ENCODE data around the gene PPP1R27.
"Not testable (repeated sequence)": the region's sequence is repeated elsewhere in the genome, so short reads cannot be mapped to it uniquely, and the experiment has no call there.

Gene PPP1R27

DNA sequence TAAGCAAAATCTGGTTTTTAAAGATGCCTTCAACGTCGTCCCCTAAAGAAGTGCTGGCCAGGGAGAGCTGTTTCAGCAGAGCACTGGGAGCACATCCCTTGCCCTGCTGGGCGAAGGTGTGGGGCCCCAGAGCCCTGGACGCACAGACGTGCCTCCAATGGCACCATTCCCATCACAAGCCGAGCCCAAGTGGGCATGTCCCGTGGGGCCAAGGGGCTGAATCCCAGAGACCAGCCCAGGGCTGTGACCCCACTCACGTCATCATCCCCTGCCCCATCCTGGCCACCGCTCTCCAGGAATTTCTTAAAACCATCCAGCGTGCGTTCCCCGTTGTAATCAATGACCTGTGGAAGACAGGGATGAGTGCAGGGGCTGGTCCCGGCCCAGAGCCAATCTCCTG is 10.0 kb upstream of the PPP1R27 start:
- no peaks in the 10 kb centered on the region for H3K27me3 ChIP-seq (ENCODE audit: low read depth, low read length)
- no peak overlapping the region for H3K27ac ChIP-seq (ENCODE audit: low read length)
- H3K4me1 ChIP-seq (ENCODE audit: control insufficient read depth in 1 of 2, insufficient read depth in 2 of 2, low read length in 2 of 2): no peaks in the 10 kb centered on the region
- H3K9me3 ChIP-seq (ENCODE audit: control insufficient read depth in 1 of 2, low read length in 2 of 2): no peaks in the 10 kb centered on the region
- peaks cover 47 to 54% of the 10 kb centered on the region in 2 donors for H3K36me3 ChIP-seq (ENCODE audit: control insufficient read depth in 1 of 2, insufficient read depth in 2 of 2, low read length in 2 of 2)
- H3K4me3 ChIP-seq (ENCODE audit: low read depth in 1 of 2, low read length in 2 of 2): no peak overlapping the region

DNA sequence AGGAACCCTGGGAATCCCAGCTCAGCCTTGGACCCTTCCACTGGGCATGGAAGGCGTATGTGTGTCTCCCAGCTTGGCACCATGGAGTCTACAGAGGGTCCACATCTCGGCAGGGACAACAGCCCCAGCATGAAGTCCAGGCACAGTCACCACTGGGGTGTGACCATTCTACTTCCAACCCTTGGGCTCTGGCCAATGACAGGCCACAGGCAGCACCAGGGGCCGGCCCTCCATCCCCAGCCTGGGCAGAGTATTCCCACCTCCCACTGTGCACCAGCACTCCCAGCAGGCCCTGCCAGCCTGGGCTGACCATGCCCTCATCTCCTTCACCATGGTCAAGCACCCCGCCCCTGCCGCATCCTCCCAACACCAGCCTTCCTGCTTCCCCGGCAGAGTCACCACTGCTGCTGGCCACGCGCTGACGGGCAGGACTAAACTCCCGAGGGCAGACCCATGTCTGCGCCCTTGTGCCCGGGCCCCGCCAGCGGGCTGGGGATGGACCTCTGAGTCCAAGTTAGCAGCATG is 9.5 kb upstream of the PPP1R27 start:
- H3K36me3 ChIP-seq (ENCODE audit: control insufficient read depth in 1 of 2, insufficient read depth in 2 of 2, low read length in 2 of 2): peaks cover 47 to 54% of the 10 kb centered on the region in 2 donors
- no peak overlapping the region for H3K4me3 ChIP-seq (ENCODE audit: low read depth in 1 of 2, low read length in 2 of 2)
- no peak overlapping the region for H3K27ac ChIP-seq (ENCODE audit: low read length)
- no peaks in the 10 kb centered on the region for H3K4me1 ChIP-seq (ENCODE audit: control insufficient read depth in 1 of 2, insufficient read depth in 2 of 2, low read length in 2 of 2)
- H3K9me3 ChIP-seq (ENCODE audit: control insufficient read depth in 1 of 2, low read length in 2 of 2): no peaks in the 10 kb centered on the region
- no peaks in the 10 kb centered on the region for H3K27me3 ChIP-seq (ENCODE audit: low read depth, low read length)

DNA sequence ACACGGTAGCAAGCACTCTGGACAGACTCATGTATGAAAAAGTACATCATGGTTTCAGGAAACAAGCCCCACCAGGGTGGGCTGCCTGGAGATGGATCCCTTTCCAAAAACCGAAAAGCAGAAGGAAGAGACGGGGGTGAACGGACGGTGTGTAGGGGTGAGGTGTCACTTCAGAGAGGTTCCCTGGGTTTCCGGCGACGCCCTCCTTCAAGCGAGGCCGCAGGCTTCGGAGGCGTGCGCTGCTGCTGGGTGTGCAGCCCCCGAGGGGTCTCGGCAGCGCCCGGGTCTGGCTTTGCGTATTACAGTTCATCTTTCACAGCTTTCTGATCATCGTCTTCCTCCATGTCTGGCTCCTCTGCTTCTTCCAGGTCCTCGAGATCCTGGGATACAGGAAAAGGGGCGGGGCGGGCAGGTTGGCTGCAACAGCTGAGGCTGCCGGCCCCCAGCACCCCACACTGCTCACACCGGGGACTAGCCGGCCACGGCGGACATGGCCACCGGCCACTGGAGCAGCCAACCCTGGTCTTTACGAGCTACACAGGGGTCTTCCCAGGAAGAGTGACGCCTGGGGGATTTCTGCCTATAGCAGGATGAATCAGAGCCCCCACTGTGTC is 9.0 kb upstream of the PPP1R27 start:
- no peak overlapping the region for H3K4me3 ChIP-seq (ENCODE audit: low read depth in 1 of 2, low read length in 2 of 2)
- peaks cover 47 to 54% of the 10 kb centered on the region in 2 donors for H3K36me3 ChIP-seq (ENCODE audit: control insufficient read depth in 1 of 2, insufficient read depth in 2 of 2, low read length in 2 of 2)
- no peaks in the 10 kb centered on the region for H3K27me3 ChIP-seq (ENCODE audit: low read depth, low read length)
- H3K9me3 ChIP-seq (ENCODE audit: control insufficient read depth in 1 of 2, low read length in 2 of 2): no peaks in the 10 kb centered on the region
- H3K4me1 ChIP-seq (ENCODE audit: control insufficient read depth in 1 of 2, insufficient read depth in 2 of 2, low read length in 2 of 2): no peaks in the 10 kb centered on the region
- no peak overlapping the region for H3K27ac ChIP-seq (ENCODE audit: low read length)

DNA sequence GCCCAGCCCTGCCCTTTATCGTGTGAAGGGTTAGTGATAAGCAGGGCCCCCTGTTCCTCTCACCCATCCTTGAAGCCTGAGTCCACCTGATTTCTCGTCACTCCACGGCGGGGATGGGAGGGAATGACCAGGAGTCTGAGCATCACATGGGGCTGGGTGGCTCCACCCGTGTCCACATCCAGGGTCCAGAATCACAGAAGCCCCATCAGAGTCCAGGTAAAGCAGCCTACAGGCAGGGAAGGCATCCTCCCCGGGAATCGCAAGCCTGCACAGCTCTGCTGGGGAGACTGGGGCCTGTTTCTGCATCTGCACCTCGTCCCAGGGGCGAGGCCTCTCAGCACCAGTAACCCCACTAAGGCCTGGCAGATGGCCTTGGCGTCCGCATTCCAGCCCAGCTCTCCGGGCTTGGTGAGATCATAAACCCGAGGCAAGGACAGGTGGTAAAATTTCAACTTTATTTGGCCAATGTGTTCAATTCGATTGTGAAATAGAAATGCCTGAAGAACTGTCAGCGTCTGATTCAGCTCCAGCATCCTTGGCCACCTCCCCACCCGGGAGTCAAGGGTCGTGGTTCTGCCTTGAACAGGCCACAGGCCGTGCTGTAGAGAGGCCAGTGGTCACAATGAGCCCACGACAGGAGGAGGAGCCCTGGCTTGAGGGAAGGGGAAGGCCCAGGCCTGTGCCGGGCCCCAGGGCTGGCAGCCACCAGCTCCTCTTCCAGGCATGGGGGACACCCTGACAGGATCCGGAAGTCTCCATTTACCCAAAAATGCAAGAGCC is 8.1 kb upstream of the PPP1R27 start:
- Histone ChIP-seq H3K36me3 (ENCODE audit: control insufficient read depth in 1 of 2, insufficient read depth in 2 of 2, low read length in 2 of 2) (peaks cover 47 to 54% of the 10 kb centered on the region in 2 donors), H3K9me3 (ENCODE audit: control insufficient read depth in 1 of 2, low read length in 2 of 2) (no peaks in the 10 kb centered on the region), H3K27me3 (ENCODE audit: low read depth, low read length) (no peaks in the 10 kb centered on the region), H3K27ac (ENCODE audit: low read length) (no peak overlapping the region), H3K4me3 (ENCODE audit: low read depth in 1 of 2, low read length in 2 of 2) (no peak overlapping the region), H3K4me1 (ENCODE audit: control insufficient read depth in 1 of 2, insufficient read depth in 2 of 2, low read length in 2 of 2) (no peaks in the 10 kb centered on the region)

DNA sequence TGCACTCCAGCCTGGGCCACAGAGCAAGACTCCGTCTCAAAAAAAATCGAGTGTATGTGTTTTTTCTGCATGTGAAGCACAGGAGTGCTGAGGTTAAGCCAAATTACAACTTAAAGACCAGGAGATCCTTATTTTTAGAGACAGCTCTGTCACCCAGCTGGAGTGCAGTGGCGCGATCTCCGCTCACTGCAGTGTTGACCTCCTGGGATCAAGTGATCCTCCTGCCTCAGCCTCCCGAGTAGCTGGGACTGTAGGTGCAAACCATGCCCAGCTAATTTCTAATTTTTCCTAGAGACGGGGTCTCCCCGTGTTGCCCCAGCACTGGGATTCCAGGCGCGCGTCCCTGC is 7.5 kb upstream of the PPP1R27 start:
- Histone ChIP-seq H3K9me3 (ENCODE audit: control insufficient read depth in 1 of 2, low read length in 2 of 2) (no peaks in the 10 kb centered on the region), H3K27me3 (ENCODE audit: low read depth, low read length) (no peaks in the 10 kb centered on the region), H3K27ac (ENCODE audit: low read length) (no peak overlapping the region), H3K36me3 (ENCODE audit: control insufficient read depth in 1 of 2, insufficient read depth in 2 of 2, low read length in 2 of 2) (peaks cover 45 to 50% of the 10 kb centered on the region in 2 donors), H3K4me3 (ENCODE audit: low read depth in 1 of 2, low read length in 2 of 2) (no peak overlapping the region), H3K4me1 (ENCODE audit: control insufficient read depth in 1 of 2, insufficient read depth in 2 of 2, low read length in 2 of 2) (no peaks in the 10 kb centered on the region)

DNA sequence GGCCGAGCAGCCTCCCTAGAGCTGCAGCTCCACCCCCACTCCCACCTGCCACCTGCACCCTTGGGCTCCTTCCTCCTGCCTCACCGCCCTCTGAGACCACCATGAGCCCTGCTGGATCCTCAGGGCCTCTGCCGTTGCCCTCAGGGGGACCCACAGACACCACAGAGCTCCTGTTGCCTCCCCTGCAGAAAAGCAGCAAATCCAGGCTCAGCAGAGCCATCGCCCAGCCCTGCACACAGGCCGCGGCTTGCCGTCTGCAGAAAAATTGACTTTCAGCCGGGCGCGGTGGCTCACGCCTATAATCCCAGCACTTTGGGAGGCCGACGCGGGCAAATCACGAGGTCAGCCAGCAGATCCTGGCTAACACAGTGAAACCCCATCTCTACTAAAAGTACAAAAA is 7.0 kb upstream of the PPP1R27 start:
- no peak overlapping the region for H3K4me3 ChIP-seq (ENCODE audit: low read depth in 1 of 2, low read length in 2 of 2)
- H3K4me1 ChIP-seq (ENCODE audit: control insufficient read depth in 1 of 2, insufficient read depth in 2 of 2, low read length in 2 of 2): no peaks in the 10 kb centered on the region
- no peaks in the 10 kb centered on the region for H3K9me3 ChIP-seq (ENCODE audit: control insufficient read depth in 1 of 2, low read length in 2 of 2)
- H3K27me3 ChIP-seq (ENCODE audit: low read depth, low read length): no peaks in the 10 kb centered on the region
- H3K27ac ChIP-seq (ENCODE audit: low read length): no peak overlapping the region
- peaks cover 40 to 45% of the 10 kb centered on the region in 2 donors for H3K36me3 ChIP-seq (ENCODE audit: control insufficient read depth in 1 of 2, insufficient read depth in 2 of 2, low read length in 2 of 2)

DNA sequence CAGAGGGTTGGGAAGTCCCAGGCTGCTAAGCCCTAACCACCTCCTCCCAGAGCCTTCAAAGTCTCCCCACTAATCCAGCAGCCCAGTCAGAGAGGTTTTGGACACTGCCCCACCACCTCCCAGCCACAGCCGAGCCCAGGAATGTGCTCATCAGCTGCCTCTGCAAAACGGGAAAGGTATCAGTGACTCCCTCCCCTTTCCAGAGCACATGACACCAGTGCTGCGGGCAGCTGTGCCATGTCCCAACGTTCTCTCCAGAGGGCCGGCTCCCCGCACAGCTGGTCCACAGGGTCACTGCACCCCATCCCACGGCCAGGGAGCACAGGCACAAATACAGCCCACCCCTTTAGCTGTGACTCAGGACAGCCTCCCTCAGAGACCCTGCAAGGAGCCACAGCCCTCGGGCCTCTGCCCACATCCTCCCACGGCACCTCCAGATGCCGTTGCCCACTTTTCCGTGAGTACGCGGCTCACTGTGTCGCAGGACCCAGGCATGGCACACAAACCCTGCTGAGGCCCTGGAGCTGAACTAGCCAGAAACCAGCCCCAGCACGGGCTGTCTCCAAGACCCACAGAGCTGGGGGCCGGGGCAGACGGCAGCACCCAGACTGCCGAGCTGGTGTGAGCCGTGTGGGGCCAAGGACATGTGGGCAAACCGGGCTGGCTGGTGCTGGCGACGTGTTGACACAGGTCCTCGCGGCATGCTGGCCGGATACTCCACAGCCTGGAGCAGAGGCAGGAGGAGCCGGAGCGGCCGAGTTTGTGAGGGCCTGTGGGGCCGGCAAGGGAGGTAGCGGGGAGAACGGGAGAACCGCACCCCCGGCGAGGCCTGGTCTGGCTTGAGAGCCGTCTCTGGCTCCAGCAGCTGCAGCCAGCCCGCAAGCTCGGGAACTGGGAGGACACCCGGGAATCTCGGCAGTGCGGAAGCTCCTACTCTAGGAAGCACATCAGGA is 6.3 kb upstream of the PPP1R27 start:
- H3K27ac ChIP-seq (ENCODE audit: low read length): no peak overlapping the region
- peaks cover 33 to 38% of the 10 kb centered on the region in 2 donors for H3K36me3 ChIP-seq (ENCODE audit: control insufficient read depth in 1 of 2, insufficient read depth in 2 of 2, low read length in 2 of 2)
- no peaks in the 10 kb centered on the region for H3K9me3 ChIP-seq (ENCODE audit: control insufficient read depth in 1 of 2, low read length in 2 of 2)
- no peak overlapping the region for H3K4me3 ChIP-seq (ENCODE audit: low read depth in 1 of 2, low read length in 2 of 2)
- H3K4me1 ChIP-seq (ENCODE audit: control insufficient read depth in 1 of 2, insufficient read depth in 2 of 2, low read length in 2 of 2): no peaks in the 10 kb centered on the region
- no peaks in the 10 kb centered on the region for H3K27me3 ChIP-seq (ENCODE audit: low read depth, low read length)

DNA sequence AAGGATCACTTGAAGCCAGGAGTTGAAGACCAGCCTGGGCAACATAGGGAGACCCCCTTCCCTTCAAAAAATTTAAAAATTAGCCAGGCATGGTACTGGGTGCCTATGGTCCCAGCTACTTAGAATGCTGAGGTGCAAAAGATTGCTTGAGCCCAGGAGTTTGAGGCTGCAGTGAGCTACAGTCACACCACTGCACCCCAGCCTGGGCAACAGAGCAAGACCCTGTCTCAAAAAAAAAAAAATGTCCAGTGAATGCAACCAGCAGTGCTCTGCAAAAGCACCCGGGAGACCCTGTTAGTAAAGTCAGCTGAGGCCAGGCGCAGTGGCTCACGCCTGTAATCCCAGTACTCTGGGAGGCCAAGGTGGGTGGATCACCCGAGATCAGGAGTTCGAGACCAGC is 5.2 kb upstream of the PPP1R27 start:
- not testable (repeated sequence) for H3K27ac ChIP-seq (ENCODE audit: low read length); H3K9me3 ChIP-seq (ENCODE audit: control insufficient read depth in 1 of 2, low read length in 2 of 2); H3K4me3 ChIP-seq (ENCODE audit: low read depth in 1 of 2, low read length in 2 of 2); H3K4me1 ChIP-seq (ENCODE audit: control insufficient read depth in 1 of 2, insufficient read depth in 2 of 2, low read length in 2 of 2); H3K27me3 ChIP-seq (ENCODE audit: low read depth, low read length)
- H3K36me3 ChIP-seq (ENCODE audit: control insufficient read depth in 1 of 2, insufficient read depth in 2 of 2, low read length in 2 of 2): peaks cover 24 to 27% of the 10 kb centered on the region in 2 donors

DNA sequence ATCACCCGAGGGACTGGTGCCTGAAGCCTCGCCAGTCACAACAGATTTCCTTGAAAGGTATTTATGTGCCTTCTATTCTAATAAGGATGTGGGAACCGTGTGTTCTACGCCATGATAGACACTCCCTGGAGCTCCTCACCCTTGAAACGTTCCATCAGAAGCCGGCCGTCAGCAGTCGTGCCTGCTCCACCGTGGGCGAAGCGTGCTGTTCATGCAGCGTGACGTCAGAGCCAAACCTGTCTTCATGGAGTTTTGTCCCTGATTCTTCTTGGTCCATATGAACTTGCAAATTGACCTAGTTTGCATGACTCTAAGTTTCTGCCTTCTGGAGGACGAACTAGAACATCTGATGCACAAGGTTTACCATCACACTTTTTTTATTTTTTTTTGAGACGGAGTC is 4.5 kb upstream of the PPP1R27 start:
- no peaks in the 10 kb centered on the region for H3K9me3 ChIP-seq (ENCODE audit: control insufficient read depth in 1 of 2, low read length in 2 of 2)
- H3K27ac ChIP-seq (ENCODE audit: low read length): no peak overlapping the region
- no peaks in the 10 kb centered on the region for H3K27me3 ChIP-seq (ENCODE audit: low read depth, low read length)

DNA sequence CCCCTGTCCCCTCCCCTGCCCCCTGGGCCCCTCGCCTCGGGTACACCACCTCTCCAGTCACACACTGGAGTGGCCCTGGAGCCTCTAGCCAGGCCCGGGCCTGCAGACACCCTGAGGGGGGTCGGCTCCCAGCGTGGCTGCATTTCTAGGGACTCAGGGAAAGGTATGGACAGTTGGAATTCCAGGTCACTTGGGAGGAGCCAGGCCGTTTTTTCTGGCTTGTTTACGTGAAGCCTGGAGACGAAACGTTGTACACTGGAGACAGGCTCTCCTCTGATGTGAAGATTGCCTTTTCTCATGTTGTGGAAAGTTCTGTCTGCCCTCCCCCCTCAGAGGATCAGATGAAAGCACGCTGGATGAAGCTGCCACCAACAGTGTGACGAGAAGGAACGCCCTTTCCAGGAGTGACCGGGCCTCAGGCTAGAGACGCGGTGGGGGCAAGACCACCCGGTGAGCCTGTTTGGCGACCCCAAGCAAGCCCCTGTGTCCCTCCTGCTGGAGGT is 4.0 kb upstream of the PPP1R27 start:
- H3K27me3 ChIP-seq (ENCODE audit: low read depth, low read length): no peaks in the 10 kb centered on the region
- H3K36me3 ChIP-seq (ENCODE audit: control insufficient read depth in 1 of 2, insufficient read depth in 2 of 2, low read length in 2 of 2): peaks cover 11 to 15% of the 10 kb centered on the region in 2 donors
- H3K4me3 ChIP-seq (ENCODE audit: low read depth in 1 of 2, low read length in 2 of 2): no peak overlapping the region
- no peak overlapping the region for H3K27ac ChIP-seq (ENCODE audit: low read length)
- H3K4me1 ChIP-seq (ENCODE audit: control insufficient read depth in 1 of 2, insufficient read depth in 2 of 2, low read length in 2 of 2): peaks cover 0 to 4% of the 10 kb centered on the region in 2 donors
- H3K9me3 ChIP-seq (ENCODE audit: control insufficient read depth in 1 of 2, low read length in 2 of 2): no peaks in the 10 kb centered on the region

More for the DNA sequence above, 4.5 kb upstream of the PPP1R27 start:
- no peaks in the 10 kb centered on the region for H3K4me1 ChIP-seq (ENCODE audit: control insufficient read depth in 1 of 2, insufficient read depth in 2 of 2, low read length in 2 of 2)
- H3K4me3 ChIP-seq (ENCODE audit: low read depth in 1 of 2, low read length in 2 of 2): no peak overlapping the region
- peaks cover 16 to 20% of the 10 kb centered on the region in 2 donors for H3K36me3 ChIP-seq (ENCODE audit: control insufficient read depth in 1 of 2, insufficient read depth in 2 of 2, low read length in 2 of 2)

DNA sequence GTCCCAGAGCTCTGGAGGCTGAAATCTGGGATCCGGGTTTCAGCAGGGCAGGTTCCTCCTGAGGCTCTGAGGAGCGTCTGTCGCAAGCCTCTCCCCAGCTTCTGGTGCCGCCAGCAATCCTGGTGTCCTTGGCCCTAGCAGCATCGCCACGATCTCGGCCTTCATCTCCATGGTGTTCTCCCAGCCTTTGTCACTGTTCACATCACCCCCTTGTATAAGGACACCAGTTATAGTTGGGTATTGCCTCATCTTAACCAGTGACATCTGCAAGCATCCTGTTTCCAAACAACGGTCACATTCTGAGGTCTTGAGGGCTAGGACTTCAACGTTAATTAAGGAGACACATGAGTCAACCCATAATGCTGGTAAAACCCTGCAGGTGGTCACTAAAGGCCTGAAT is 2.8 kb upstream of the PPP1R27 start:
- H3K27me3 ChIP-seq (ENCODE audit: low read depth, low read length): no peaks in the 10 kb centered on the region
- no peak overlapping the region for H3K27ac ChIP-seq (ENCODE audit: low read length)
- peaks cover 0 to 3% of the 10 kb centered on the region in 2 donors for H3K36me3 ChIP-seq (ENCODE audit: control insufficient read depth in 1 of 2, insufficient read depth in 2 of 2, low read length in 2 of 2)
- no peak overlapping the region for H3K4me3 ChIP-seq (ENCODE audit: low read depth in 1 of 2, low read length in 2 of 2)
- H3K4me1 ChIP-seq (ENCODE audit: control insufficient read depth in 1 of 2, insufficient read depth in 2 of 2, low read length in 2 of 2): peaks cover 0 to 9% of the 10 kb centered on the region in 2 donors
- no peaks in the 10 kb centered on the region for H3K9me3 ChIP-seq (ENCODE audit: control insufficient read depth in 1 of 2, low read length in 2 of 2)
